Naive thymus-derived CD4-positive, alpha-beta T cell (primary cell): ENCODE measurements around the gene GLRA1. TPM values are rescaled to one million over a fixed set of nuclear protein-coding genes. Genes with fewer than 3 reads are reported as not detected.

Experiments used
- ATAC-seq: fragments of 150-1000 bp; cut with Tn5 transposase; 2 replicates; pipeline ENCODE4 v1.10.0; 2021; ENCODE audit warnings: mild to moderate bottlenecking, moderate library complexity
- CTCF ChIA-PET: fragments of 350-600 bp; sonication (Branson Sonifier 250); formaldehyde crosslinking; loops from one replicate; lab custom pipeline; 2021; ENCODE audit warnings: antibody characterized with exemption; lab: Charles Lee
- POLR2A ChIA-PET: fragments of 350-600 bp; sonication (Branson Sonifier 250); formaldehyde crosslinking; loops from one replicate; lab custom pipeline; 2021; ENCODE audit warnings: antibody characterized with exemption, inconsistent platforms; lab: Charles Lee
- DNase-seq, 9 donors: peaks; one replicate each; pipeline versions ENCODE4 v3.0.0 to v3.0.0-alpha.2; 2020 to 2022; ENCODE audit warnings: mixed read lengths in 1 of 9
- H3K27ac ChIP-seq: one replicate; pipeline ENCODE4 v1.7.0; 2013; ENCODE audit warnings: mild to moderate bottlenecking, low read depth, low read length, moderate library complexity
- H3K27me3 ChIP-seq, 2 donors: one replicate each; pipeline ENCODE4 v1.7.0; 2013; ENCODE audit warnings: low read length in 2 of 2, mild to moderate bottlenecking in 2 of 2, moderate library complexity in 2 of 2; ENCODE audit not compliant: control insufficient read depth in 2 of 2, insufficient read depth in 2 of 2
- H3K36me3 ChIP-seq, 3 experiments: 1 replicate in 2 of 3; 2 replicates in 1 of 3; pipeline ENCODE4 v1.7.0; 2013; ENCODE audit warnings: low read length in 3 of 3, mild to moderate bottlenecking in 3 of 3, moderate library complexity in 1 of 3; ENCODE audit not compliant: insufficient read depth in 3 of 3, control insufficient read depth in 2 of 3
- H3K4me1 ChIP-seq, 2 donors: one replicate each; pipeline ENCODE4 v1.7.0; 2013; ENCODE audit warnings: low read length in 2 of 2, mild to moderate bottlenecking in 2 of 2, moderate library complexity in 1 of 2; ENCODE audit not compliant: control insufficient read depth in 2 of 2, insufficient read depth in 2 of 2
- H3K4me3 ChIP-seq: 2 replicates; pipeline ENCODE4 v1.7.0; 2013; ENCODE audit warnings: mild to moderate bottlenecking, low read length
- H3K9me3 ChIP-seq, 3 experiments: 1 replicate in 2 of 3; 2 replicates in 1 of 3; pipeline ENCODE4 v1.7.0; 2013; ENCODE audit warnings: low read length in 3 of 3; ENCODE audit not compliant: control insufficient read depth in 2 of 3
- H3K27ac Mint-ChIP-seq, 9 donors: one replicate each; pipeline ENCODE4 v1.8.0; 2020 to 2022; ENCODE audit warnings: mixed read lengths in 9 of 9, mild to moderate bottlenecking in 8 of 9, moderate library complexity in 5 of 9, inconsistent platforms in 2 of 9
- H3K27me3 Mint-ChIP-seq, 5 donors: one replicate each; pipeline ENCODE4 v1.8.0; 2021 to 2022; ENCODE audit warnings: mixed read lengths in 5 of 5, mild to moderate bottlenecking in 1 of 5
- H3K36me3 Mint-ChIP-seq, 5 donors: one replicate each; pipeline ENCODE4 v1.8.0; 2020 to 2022; ENCODE audit warnings: mixed read lengths in 5 of 5, mild to moderate bottlenecking in 3 of 5, inconsistent platforms in 1 of 5
- H3K4me1 Mint-ChIP-seq, 7 donors: one replicate each; pipeline ENCODE4 v1.8.0; 2020 to 2022; ENCODE audit warnings: mixed read lengths in 7 of 7, mild to moderate bottlenecking in 3 of 7, inconsistent platforms in 1 of 7
- H3K4me3 Mint-ChIP-seq, 10 donors: one replicate each; pipeline ENCODE4 v1.8.0; 2020 to 2022; ENCODE audit warnings: mild to moderate bottlenecking in 10 of 10, mixed read lengths in 10 of 10, moderate library complexity in 6 of 10, inconsistent platforms in 2 of 10
- H3K9me3 Mint-ChIP-seq, 11 donors: one replicate each; pipeline ENCODE4 v1.8.0; 2020 to 2022; ENCODE audit warnings: mixed read lengths in 11 of 11, mild to moderate bottlenecking in 4 of 11, inconsistent platforms in 1 of 11, moderate library complexity in 1 of 11
- intact Hi-C, 2 donors: fragments of 100-400 bp; cut with micrococcal nuclease; formaldehyde crosslinking; loops; one replicate each; pipeline ENCODE4 v1.15.1; 2023
- polyA plus RNA-seq, 2 donors: library from polyadenylated mRNA; unstranded; fragments of 300-500 nt; fragmentation: Illumina TruSeq; gene quantifications; one replicate each; pipeline ENCODE4 v1.2.3, GENCODE V29; 2021
- total RNA-seq, 6 experiments: library from RNA in 5 of 6; stranded (reverse) in 5 of 6; gene quantifications; 1 replicate in 5 of 6; 2 replicates in 1 of 6; pipeline ENCODE4 v1.2.3 and lab custom pipeline; 2021 to 2026

Gene GLRA1
- total and polyA plus RNA-seq, 7 experiments from 2014 or later: not detected

DNA sequence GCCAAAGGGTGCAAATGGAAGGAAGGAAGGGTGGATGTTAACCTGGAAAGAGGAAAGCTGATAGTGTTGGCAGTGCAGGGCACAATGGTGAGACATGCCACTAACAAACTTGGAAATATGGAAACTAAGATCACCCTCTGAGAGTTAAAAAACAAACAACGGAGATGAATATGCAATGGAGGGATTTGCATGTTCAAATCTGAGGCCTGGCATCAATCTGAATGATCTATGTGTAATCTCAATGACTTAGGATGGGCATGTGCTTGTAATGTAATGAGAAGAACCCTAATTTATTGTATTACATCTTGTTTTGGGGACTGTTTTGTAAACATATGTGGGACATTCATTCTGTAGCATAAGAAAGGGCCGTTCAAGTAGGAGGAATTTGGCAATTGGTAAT is 54.4 kb downstream of the GLRA1 start:
- no peaks in the 10 kb centered on the region for H3K27me3 Mint-ChIP-seq

DNA sequence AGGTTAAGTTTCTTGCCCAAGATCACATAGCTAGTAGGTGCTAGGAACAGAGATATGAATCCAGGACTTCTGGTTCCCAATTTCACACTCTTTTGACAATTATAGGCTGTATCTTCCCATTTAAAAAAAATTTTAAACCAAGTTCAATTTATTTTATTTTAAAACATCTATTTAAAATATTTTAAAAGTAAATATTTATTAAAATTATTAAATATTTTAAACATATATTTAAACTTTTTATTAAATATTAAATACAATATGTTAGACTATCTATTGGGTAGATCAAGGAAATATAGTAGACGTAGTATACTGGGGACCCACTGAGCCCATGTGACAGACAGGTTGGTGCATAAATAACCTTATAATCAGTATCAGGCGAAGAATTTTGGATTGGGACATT is 54.8 kb downstream of the GLRA1 start:
- ChIA-PET POLR2A (no interaction called here), CTCF (no interaction called here)
- H3K4me1 Mint-ChIP-seq: peaks cover 0 to 4% (median 0%) of the 10 kb centered on the region in 7 donors
- no peak for ATAC-seq
- H3K9me3 Mint-ChIP-seq: peaks cover 0 to 6% (median 4%) of the 10 kb centered on the region in 11 donors
- no peaks in the 10 kb centered on the region for H3K36me3 ChIP-seq
- no peak overlapping the region for H3K27ac Mint-ChIP-seq
- no peaks in the 10 kb centered on the region for H3K9me3 ChIP-seq
- no peak overlapping the region for H3K27ac ChIP-seq
- H3K27me3 ChIP-seq: no peaks in the 10 kb centered on the region
- no peak overlapping the region for H3K4me3 ChIP-seq
- no peak for DNase-seq
- intact Hi-C loops: no loop called here
- H3K4me1 ChIP-seq: no peaks in the 10 kb centered on the region
- H3K4me3 Mint-ChIP-seq: no peak overlapping the region
- no peaks in the 10 kb centered on the region for H3K27me3 Mint-ChIP-seq
- peaks cover 0 to 6% (median 0%) of the 10 kb centered on the region in 5 donors for H3K36me3 Mint-ChIP-seq

More for the DNA sequence above, 54.4 kb downstream of the GLRA1 start:
- H3K9me3 ChIP-seq: no peaks in the 10 kb centered on the region
- DNase-seq: no peak
- H3K36me3 Mint-ChIP-seq: peaks cover 0 to 6% (median 0%) of the 10 kb centered on the region in 5 donors
- no peaks in the 10 kb centered on the region for H3K27me3 ChIP-seq
- peak overlapping the region in 1 of 9 donors; percentile 4 for H3K27ac Mint-ChIP-seq
- no peak overlapping the region for H3K4me3 ChIP-seq
- no peaks in the 10 kb centered on the region for H3K36me3 ChIP-seq
- H3K9me3 Mint-ChIP-seq: peaks cover 0 to 7% (median 4%) of the 10 kb centered on the region in 11 donors
- H3K4me3 Mint-ChIP-seq: no peak overlapping the region
- peaks cover 0 to 4% (median 0%) of the 10 kb centered on the region in 7 donors for H3K4me1 Mint-ChIP-seq
- H3K4me1 ChIP-seq: no peaks in the 10 kb centered on the region
- ATAC-seq: no peak
- ChIA-PET POLR2A (no interaction called here), CTCF (no interaction called here)
- no peak overlapping the region for H3K27ac ChIP-seq
- intact Hi-C loops: no loop called here

DNA sequence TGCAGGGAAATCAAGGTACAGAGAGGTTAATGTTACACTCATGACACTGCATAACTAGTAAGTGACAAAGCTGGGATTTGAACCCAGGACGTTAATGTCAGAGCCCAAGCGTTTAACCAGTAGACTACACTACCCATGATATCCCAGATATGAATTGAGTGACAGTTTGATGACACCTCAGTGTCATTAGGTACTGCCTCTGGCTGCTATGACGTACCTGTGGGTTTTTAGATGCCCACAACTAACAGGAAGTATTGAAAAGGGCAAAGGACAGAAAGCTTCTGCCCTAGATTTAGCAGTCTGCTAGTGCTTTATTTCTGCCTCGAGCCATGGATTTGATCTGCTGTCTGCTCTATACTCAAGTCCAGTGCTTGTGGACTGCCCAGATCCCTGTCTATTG is 56.2 kb downstream of the GLRA1 start:
- DNase-seq: peak in 2 of 9 donors; percentile 2 to 16
- Mint-ChIP-seq H3K4me1 (peaks cover 0 to 4% (median 0%) of the 10 kb centered on the region in 7 donors), H3K4me3 (no peak overlapping the region), H3K27ac (no peak overlapping the region), H3K9me3 (peaks cover 0 to 2% (median 0%) of the 10 kb centered on the region in 11 donors), H3K36me3 (peaks cover 0 to 4% (median 0%) of the 10 kb centered on the region in 5 donors), H3K27me3 (no peaks in the 10 kb centered on the region)
- H3K4me3 ChIP-seq: no peak overlapping the region
- no peaks in the 10 kb centered on the region for H3K27me3 ChIP-seq
- intact Hi-C loops: no loop called here
- no peaks in the 10 kb centered on the region for H3K4me1 ChIP-seq
- ChIA-PET CTCF (interaction anchor here (0.7 kb wide), 1 partner anchor 313 kb away, joined by 5 read pairs; no protein-coding TSS in a partner anchor), POLR2A (interaction anchor here (0.6 kb wide), 1 partner anchor 534 kb away, joined by 4 read pairs; no protein-coding TSS in a partner anchor)
- ATAC-seq: peak; percentile 82
- H3K27ac ChIP-seq: no peak overlapping the region
- H3K9me3 ChIP-seq: no peaks in the 10 kb centered on the region
- H3K36me3 ChIP-seq: no peaks in the 10 kb centered on the region

DNA sequence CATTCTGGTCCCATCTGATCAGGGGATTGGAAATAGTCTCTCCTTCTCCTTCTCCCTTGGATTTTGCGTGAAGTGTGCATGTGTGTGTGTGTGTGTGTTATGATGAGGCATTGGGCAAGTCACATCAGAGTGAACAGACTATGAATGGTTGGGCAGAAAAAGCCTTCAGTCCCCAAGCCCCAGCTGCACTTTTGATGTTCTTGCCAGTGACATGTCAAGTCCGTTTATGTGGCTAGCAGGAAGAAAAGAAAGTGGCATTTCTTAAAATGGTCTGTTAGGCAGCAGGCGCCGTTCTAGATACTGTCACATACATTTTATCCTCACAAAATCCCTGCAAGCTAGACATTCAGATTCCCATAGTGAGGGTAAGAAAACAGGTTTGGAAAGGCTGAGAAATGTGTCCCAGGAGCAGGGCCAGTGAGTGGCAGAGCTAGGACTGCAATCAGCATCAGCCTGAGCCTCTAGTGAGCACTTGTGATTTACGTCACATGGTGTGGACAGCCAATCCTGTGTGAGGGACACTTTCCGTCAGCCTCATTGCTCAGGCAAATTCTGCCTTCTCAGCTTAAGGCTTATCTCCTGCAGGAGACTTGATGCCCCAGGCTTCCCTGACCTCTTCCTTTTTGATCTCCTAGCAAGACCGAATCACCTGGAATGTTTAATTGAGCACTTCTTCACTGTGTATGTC is 60.4 kb downstream of the GLRA1 start:
- H3K4me3 ChIP-seq: no peak overlapping the region
- ChIA-PET POLR2A (no interaction called here), CTCF (no interaction called here)
- Mint-ChIP-seq H3K4me3 (no peak overlapping the region), H3K27me3 (no peaks in the 10 kb centered on the region), H3K36me3 (peaks cover 0 to 14% (median 0%) of the 10 kb centered on the region in 5 donors), H3K27ac (no peak overlapping the region), H3K4me1 (peaks cover 0 to 4% (median 0%) of the 10 kb centered on the region in 7 donors), H3K9me3 (peaks cover 0 to 3% (median 0%) of the 10 kb centered on the region in 11 donors)
- no peaks in the 10 kb centered on the region for H3K36me3 ChIP-seq
- intact Hi-C loops: no loop called here
- ATAC-seq (no peak), DNase-seq (no peak)
- H3K9me3 ChIP-seq: no peaks in the 10 kb centered on the region
- no peaks in the 10 kb centered on the region for H3K4me1 ChIP-seq
- no peaks in the 10 kb centered on the region for H3K27me3 ChIP-seq
- no peak overlapping the region for H3K27ac ChIP-seq

DNA sequence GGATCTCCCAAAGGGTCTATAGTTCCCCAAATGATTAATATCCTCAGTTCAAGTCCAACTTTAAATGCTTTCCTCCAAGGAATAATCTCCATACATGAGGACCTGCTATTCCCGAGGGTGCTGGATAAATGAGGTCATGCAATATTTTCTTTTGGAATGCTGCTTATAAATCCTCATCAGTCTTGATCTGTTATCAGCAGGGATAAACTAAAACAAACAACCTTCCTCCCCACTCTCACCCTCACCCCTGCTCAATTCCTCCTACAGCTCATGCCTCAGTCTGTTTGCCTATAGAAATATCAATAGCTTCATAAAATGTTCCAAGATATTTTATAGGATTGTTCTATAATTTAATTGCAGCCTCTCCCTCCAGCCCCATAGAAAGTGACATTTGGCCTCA is 61.1 kb downstream of the GLRA1 start:
- Histone ChIP-seq H3K4me1 (no peaks in the 10 kb centered on the region), H3K27me3 (no peaks in the 10 kb centered on the region), H3K4me3 (no peak overlapping the region), H3K36me3 (no peaks in the 10 kb centered on the region), H3K9me3 (no peaks in the 10 kb centered on the region), H3K27ac (no peak overlapping the region)
- Mint-ChIP-seq H3K27ac (no peak overlapping the region), H3K36me3 (peaks cover 0 to 14% (median 0%) of the 10 kb centered on the region in 5 donors), H3K4me3 (no peak overlapping the region), H3K27me3 (no peaks in the 10 kb centered on the region), H3K9me3 (peaks cover 0 to 3% (median 0%) of the 10 kb centered on the region in 11 donors), H3K4me1 (peaks cover 0 to under 1% (median 0%) of the 10 kb centered on the region in 7 donors)
- DNase-seq: no peak
- no peak for ATAC-seq
- ChIA-PET POLR2A (no interaction called here), CTCF (no interaction called here)
- intact Hi-C loops: no loop called here

DNA sequence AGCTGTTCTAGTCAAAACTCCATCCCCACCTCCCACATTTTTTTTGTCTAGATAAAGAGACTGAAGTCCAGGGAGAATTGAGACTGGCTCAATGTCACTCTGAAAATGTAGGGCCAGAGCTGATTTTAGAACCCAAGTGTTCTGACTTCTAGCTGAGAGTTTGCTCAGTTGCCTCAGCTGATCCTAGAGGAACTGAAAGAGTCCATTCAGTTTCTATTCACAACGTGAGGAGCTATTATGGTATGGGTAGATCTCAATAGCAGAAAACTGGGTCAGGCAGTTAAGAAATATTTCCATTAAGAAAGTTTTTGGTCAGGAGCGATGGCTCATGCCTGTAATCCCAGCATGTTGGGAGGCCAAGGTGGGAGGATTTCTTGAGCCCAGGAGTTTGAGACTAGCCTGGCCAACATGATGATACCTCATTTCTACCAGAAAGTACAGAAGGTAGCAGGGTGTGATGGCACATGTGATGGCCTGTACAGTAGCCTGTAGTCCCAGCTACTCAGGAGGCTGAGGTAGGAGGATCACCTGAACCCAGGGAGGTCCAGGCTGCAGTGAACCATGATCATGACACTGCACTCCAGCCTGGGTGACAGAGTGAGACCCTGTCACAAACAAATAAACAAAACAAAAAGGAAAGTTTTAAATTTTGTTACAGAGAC is 61.7 kb downstream of the GLRA1 start:
- ChIA-PET CTCF (no interaction called here), POLR2A (no interaction called here)
- DNase-seq (no peak), ATAC-seq (no peak)
- Mint-ChIP-seq H3K27ac (no peak overlapping the region), H3K4me3 (no peak overlapping the region), H3K4me1 (no peaks in the 10 kb centered on the region), H3K27me3 (no peaks in the 10 kb centered on the region), H3K9me3 (peaks cover 0 to 3% (median 0%) of the 10 kb centered on the region in 11 donors), H3K36me3 (peaks cover 0 to 14% (median 0%) of the 10 kb centered on the region in 5 donors)
- Histone ChIP-seq H3K27me3 (no peaks in the 10 kb centered on the region), H3K4me1 (no peaks in the 10 kb centered on the region), H3K36me3 (no peaks in the 10 kb centered on the region), H3K27ac (no peak overlapping the region), H3K9me3 (no peaks in the 10 kb centered on the region), H3K4me3 (no peak overlapping the region)
- intact Hi-C loops: no loop called here
